H9 (cell line): ENCODE measurements around the gene FARP2. TPM values are rescaled to one million over a fixed set of nuclear protein-coding genes. Genes with fewer than 3 reads are reported as not detected.

Source experiments
- DNase-seq: peaks from one replicate; pipeline ENCODE4 v3.0.0-alpha.2; 2017
- H2AFZ ChIP-seq: one replicate; pipeline ENCODE4 v1.6.1; 2013; ENCODE audit warnings: mild to moderate bottlenecking, low read length, control low read depth, moderate library complexity
- H2AK5ac ChIP-seq: 2 replicates; pipeline ENCODE4 v1.6.1; 2013; ENCODE audit warnings: low read length, control low read depth, mixed read lengths; ENCODE audit not compliant: insufficient read length
- H2BK120ac ChIP-seq: one replicate; pipeline ENCODE4 v1.6.1; 2013; ENCODE audit warnings: low read depth, mild to moderate bottlenecking, low read length, control low read depth, inconsistent platforms; ENCODE audit not compliant: poor library complexity, severe bottlenecking
- H2BK12ac ChIP-seq: 2 replicates; pipeline ENCODE4 v1.6.1; 2013; ENCODE audit warnings: low read length, control low read depth, mixed read lengths, low read depth; ENCODE audit not compliant: insufficient read length
- H2BK15ac ChIP-seq: 2 replicates; pipeline ENCODE4 v1.6.1; 2013; ENCODE audit warnings: low read depth, low read length, control low read depth
- H2BK20ac ChIP-seq: one replicate; pipeline ENCODE4 v1.6.1; 2013; ENCODE audit warnings: low read depth, mild to moderate bottlenecking, low read length, control low read depth, inconsistent platforms; ENCODE audit not compliant: poor library complexity, severe bottlenecking
- H2BK5ac ChIP-seq: 2 replicates; pipeline ENCODE4 v1.6.1; 2013; ENCODE audit warnings: low read length, control low read depth, mixed read lengths; ENCODE audit not compliant: insufficient read length
- H3K14ac ChIP-seq: 2 replicates; pipeline ENCODE4 v1.6.1; 2013; ENCODE audit warnings: low read length, control low read depth; ENCODE audit not compliant: insufficient read depth
- H3K18ac ChIP-seq: 2 replicates; pipeline ENCODE4 v1.6.1; 2013; ENCODE audit warnings: low read depth, mild to moderate bottlenecking, mixed read lengths, low read length, control low read depth; ENCODE audit not compliant: insufficient read length
- H3K23ac ChIP-seq: 2 replicates; pipeline ENCODE4 v1.6.1; 2013; ENCODE audit warnings: low read length, control low read depth, mixed read lengths, low read depth; ENCODE audit not compliant: insufficient read length
- H3K23me2 ChIP-seq: 2 replicates; pipeline ENCODE4 v1.6.1; 2013; ENCODE audit warnings: low read depth, mild to moderate bottlenecking, mixed read lengths, low read length, control low read depth; ENCODE audit not compliant: insufficient read length, poor library complexity, severe bottlenecking
- H3K27ac ChIP-seq: 2 replicates; pipeline ENCODE4 v1.5.1; 2013; ENCODE audit warnings: low read length, control low read depth, mixed read lengths, low read depth; ENCODE audit not compliant: insufficient read length
- H3K27me3 ChIP-seq: 2 replicates; pipeline ENCODE4 v1.6.1; 2013; ENCODE audit warnings: low read length, control low read depth, inconsistent platforms; ENCODE audit not compliant: insufficient read depth
- H3K4ac ChIP-seq: 2 replicates; pipeline ENCODE4 v1.6.1; 2013; ENCODE audit warnings: low read depth, mild to moderate bottlenecking, control low read depth, inconsistent platforms, low read length, moderate library complexity
- H3K4me1 ChIP-seq: 2 replicates; pipeline ENCODE4 v1.6.1; 2013; ENCODE audit warnings: low read length, control low read depth, inconsistent platforms; ENCODE audit not compliant: insufficient read depth
- H3K4me2 ChIP-seq: 2 replicates; pipeline ENCODE4 v1.6.1; 2013; ENCODE audit warnings: low read length, control low read depth, mixed read lengths; ENCODE audit not compliant: insufficient read length, insufficient read depth
- H3K56ac ChIP-seq: 2 replicates; pipeline ENCODE4 v1.6.1; 2013; ENCODE audit warnings: low read depth, mild to moderate bottlenecking, mixed read lengths, low read length, control low read depth; ENCODE audit not compliant: insufficient read length
- H3K79me1 ChIP-seq: 2 replicates; pipeline ENCODE4 v1.6.1; 2013; ENCODE audit warnings: low read depth, mild to moderate bottlenecking, moderate library complexity, low read length, control low read depth, inconsistent platforms; ENCODE audit not compliant: insufficient read depth, poor library complexity, severe bottlenecking
- H3K79me2 ChIP-seq: 2 replicates; pipeline ENCODE4 v1.6.1; 2013; ENCODE audit warnings: low read length, control low read depth, inconsistent platforms; ENCODE audit not compliant: insufficient read depth
- H3K9ac ChIP-seq: 2 replicates; pipeline ENCODE4 v1.6.1; 2013; ENCODE audit warnings: low read length, control low read depth, mixed read lengths; ENCODE audit not compliant: insufficient read length; ENCODE audit errors: extremely low read depth
- H3K9me3 ChIP-seq: one replicate; pipeline ENCODE4 v1.6.1; 2013; ENCODE audit warnings: low read depth, low read length, inconsistent platforms; ENCODE audit not compliant: control insufficient read depth
- H3T11ph ChIP-seq: one replicate; pipeline ENCODE4 v1.6.1; 2013; ENCODE audit warnings: mild to moderate bottlenecking, low read length, control low read depth, inconsistent platforms
- H4K20me1 ChIP-seq: one replicate; pipeline ENCODE4 v1.6.1; 2013; ENCODE audit not compliant: control insufficient read depth, insufficient read length, insufficient read depth
- H4K5ac ChIP-seq: 2 replicates; pipeline ENCODE4 v1.6.1; 2013; ENCODE audit warnings: low read depth, mild to moderate bottlenecking, mixed read lengths, low read length, control low read depth; ENCODE audit not compliant: insufficient read length
- H4K8ac ChIP-seq: replicated peaks from 2 replicates; pipeline ENCODE4 v1.6.1; 2013; ENCODE audit warnings: low read length, control low read depth, mixed read lengths, low read depth; ENCODE audit not compliant: insufficient read length
- H4K91ac ChIP-seq: 2 replicates; pipeline ENCODE4 v1.6.1; 2013; ENCODE audit warnings: low read depth, mild to moderate bottlenecking, moderate library complexity, mixed read lengths, low read length, control low read depth; ENCODE audit not compliant: insufficient read length
- H3K27ac Mint-ChIP-seq, 3 experiments: 2 replicates in 2 of 3; 3 replicates in 1 of 3; pipeline ENCODE4 v1.8.0; 2020 to 2021; ENCODE audit warnings: mixed read lengths in 3 of 3, mild to moderate bottlenecking in 1 of 3, moderate library complexity in 1 of 3
- H3K27me3 Mint-ChIP-seq: 2 replicates; pipeline ENCODE4 v1.8.0; 2021; ENCODE audit warnings: low read depth, mild to moderate bottlenecking, moderate library complexity, mixed read lengths
- H3K36me3 Mint-ChIP-seq, 3 experiments: 2 replicates in 2 of 3; 3 replicates in 1 of 3; pipeline ENCODE4 v1.8.0; 2020 to 2021; ENCODE audit warnings: low read depth in 3 of 3, mixed read lengths in 3 of 3; ENCODE audit not compliant: insufficient read depth in 1 of 3
- H3K4me1 Mint-ChIP-seq, 2 experiments: 2 replicates each; pipeline ENCODE4 v1.8.0; 2020; ENCODE audit warnings: mixed read lengths in 2 of 2
- H3K4me3 Mint-ChIP-seq, 2 experiments: 2 replicates in 1 of 2; 3 replicates in 1 of 2; pipeline ENCODE4 v1.8.0; 2020 to 2021; ENCODE audit warnings: mild to moderate bottlenecking in 2 of 2, mixed read lengths in 2 of 2, moderate library complexity in 1 of 2
- H3K9me3 Mint-ChIP-seq, 2 experiments: 2 replicates in 1 of 2; 3 replicates in 1 of 2; pipeline ENCODE4 v1.8.0; 2020; ENCODE audit warnings: mild to moderate bottlenecking in 2 of 2, mixed read lengths in 2 of 2, moderate library complexity in 1 of 2
- WGBS: extraction: QIAGEN DNeasy Blood & Tissue Kit; methylation state at CpG from one replicate; pipeline ENCODE4 v1.1.7; 2013; ENCODE audit warnings: missing lambda C conversion rate, low lambda C conversion rate, mixed read lengths; ENCODE audit not compliant: insufficient read length; ENCODE audit errors: extremely low coverage; 5-methylcytosine and 5-hydroxymethylcytosine counted together
- total RNA-seq: library from RNA; stranded (reverse); gene quantifications from 2 replicates; pipeline ENCODE4 v1.2.1, GENCODE V29; 2021
- TF ChIP-seq, protein P1 (sequence below): fragments of 200-600 bp; sonication (generic); conservative IDR thresholded peaks from 3 replicates; pipeline ENCODE4 v1.8.0; 2021; ENCODE audit warnings: antibody characterized with exemption, mild to moderate bottlenecking

FARP2 gene
- total RNA-seq, 1 experiment from 2014 or later: 33.9 TPM

DNA sequence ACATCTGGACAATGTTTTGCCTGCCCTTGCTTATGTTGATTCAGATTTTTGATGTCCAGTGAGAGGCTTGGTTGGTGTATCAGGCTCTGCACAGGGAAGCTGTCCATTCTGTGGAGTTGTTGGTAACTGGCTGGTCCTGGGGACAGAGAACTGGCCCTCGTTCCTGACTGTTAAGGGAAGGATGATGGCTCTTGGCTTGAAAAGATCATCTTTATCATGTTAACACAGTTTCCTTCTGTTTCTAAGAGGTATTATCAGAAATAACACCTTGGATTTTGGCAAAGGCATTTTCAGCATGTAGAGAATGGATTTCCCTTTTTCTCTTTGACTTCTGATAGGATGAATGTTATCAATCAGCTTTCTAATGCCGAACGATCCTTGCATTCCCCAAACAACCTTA lies 133.0 kb downstream of the FARP2 start:
- Mint-ChIP-seq H3K9me3 (no peaks in the 10 kb centered on the region), H3K4me1 (peaks cover 2 to 3% of the 10 kb centered on the region in 2 experiments; a peak in 2 of 4 replicates), H3K27me3 (peaks cover 8% of the 10 kb centered on the region), H3K4me3 (no peak overlapping the region), H3K36me3 (peaks cover 0 to 13% (median 11%) of the 10 kb centered on the region in 3 experiments; a peak in 6 of 7 replicates), H3K27ac (no peak overlapping the region)
- H3K4ac ChIP-seq: no peak overlapping the region
- H3K23me2 ChIP-seq: no peaks in the 10 kb centered on the region
- H2BK12ac ChIP-seq: no peak overlapping the region
- no peak overlapping the region for H3T11ph ChIP-seq
- H2AK5ac ChIP-seq: no peak overlapping the region
- no peak overlapping the region for H3K56ac ChIP-seq
- no peaks in the 10 kb centered on the region for H3K79me1 ChIP-seq
- H4K8ac ChIP-seq: no peak overlapping the region
- no peak overlapping the region for H3K23ac ChIP-seq
- no peak overlapping the region for H2BK15ac ChIP-seq
- H4K20me1 ChIP-seq: peaks cover 5% of the 10 kb centered on the region
- no peak overlapping the region for H2BK120ac ChIP-seq
- no peak overlapping the region for H2BK20ac ChIP-seq
- no peak overlapping the region for H4K5ac ChIP-seq
- no peak overlapping the region for H3K18ac ChIP-seq
- H3K4me1 ChIP-seq: no peaks in the 10 kb centered on the region
- no peaks in the 10 kb centered on the region for H3K27me3 ChIP-seq
- no CpG with 5 or more reads among the region's 3 CpGs for WGBS
- H3K9me3 ChIP-seq: no peaks in the 10 kb centered on the region
- no peak overlapping the region for H2AFZ ChIP-seq
- DNase-seq: no peak
- no peak overlapping the region for H4K91ac ChIP-seq
- H3K14ac ChIP-seq: no peak overlapping the region
- no peak overlapping the region for H3K9ac ChIP-seq
- no peak overlapping the region for H2BK5ac ChIP-seq
- TF ChIP-seq, protein P1, sequence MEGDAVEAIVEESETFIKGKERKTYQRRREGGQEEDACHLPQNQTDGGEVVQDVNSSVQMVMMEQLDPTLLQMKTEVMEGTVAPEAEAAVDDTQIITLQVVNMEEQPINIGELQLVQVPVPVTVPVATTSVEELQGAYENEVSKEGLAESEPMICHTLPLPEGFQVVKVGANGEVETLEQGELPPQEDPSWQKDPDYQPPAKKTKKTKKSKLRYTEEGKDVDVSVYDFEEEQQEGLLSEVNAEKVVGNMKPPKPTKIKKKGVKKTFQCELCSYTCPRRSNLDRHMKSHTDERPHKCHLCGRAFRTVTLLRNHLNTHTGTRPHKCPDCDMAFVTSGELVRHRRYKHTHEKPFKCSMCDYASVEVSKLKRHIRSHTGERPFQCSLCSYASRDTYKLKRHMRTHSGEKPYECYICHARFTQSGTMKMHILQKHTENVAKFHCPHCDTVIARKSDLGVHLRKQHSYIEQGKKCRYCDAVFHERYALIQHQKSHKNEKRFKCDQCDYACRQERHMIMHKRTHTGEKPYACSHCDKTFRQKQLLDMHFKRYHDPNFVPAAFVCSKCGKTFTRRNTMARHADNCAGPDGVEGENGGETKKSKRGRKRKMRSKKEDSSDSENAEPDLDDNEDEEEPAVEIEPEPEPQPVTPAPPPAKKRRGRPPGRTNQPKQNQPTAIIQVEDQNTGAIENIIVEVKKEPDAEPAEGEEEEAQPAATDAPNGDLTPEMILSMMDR: no peak
- no peak overlapping the region for H3K4me2 ChIP-seq
- H3K79me2 ChIP-seq: no peaks in the 10 kb centered on the region
- no peak overlapping the region for H3K27ac ChIP-seq
